GM04503 (cell line): ENCODE data around the gene PRPF31.
A peak's percentile ranks its signal among the peaks of the same experiment; 100 is the strongest.
"Not testable (repeated sequence)": the region's sequence is repeated elsewhere in the genome, so short reads cannot be mapped to it uniquely, and the experiment has no call there.

Experiments
- DNase-seq: peaks from one replicate; pipeline ENCODE4 v3.0.0-alpha.2; 2012; ENCODE audit warnings: low read depth

PRPF31 gene

GRCh38 chr19:54115109-54116063 is at the start of gene PRPF31, which contains the start of gene TFPT:
TSS of gene PRPF31 (plus strand) at chr19:54115754. CDS start at chr19:54118279, 2,525 bp downstream.
TSS of gene TFPT (minus strand) at chr19:54115657. CDS start at chr19:54115269, 388 bp downstream.
- peak; percentile 91 for DNase-seq

GRCh38 chr19:54069470-54069869 is 46.1 kb upstream of the PRPF31 start:
- DNase-seq: no peak

GRCh38 chr19:54073829-54074228 is 41.7 kb upstream of the PRPF31 start:
- no peak for DNase-seq

- no peak for DNase-seq
Measured at GRCh38 chr19:54074851-54075250, 40.7 kb upstream of the PRPF31 start.

- no peak for DNase-seq
Measured at GRCh38 chr19:54077334-54077733, 38.2 kb upstream of the PRPF31 start.

- no peak for DNase-seq
Measured at GRCh38 chr19:54081032-54081431, 34.5 kb upstream of the PRPF31 start, which contains the start of gene TARM1. TSS of gene TARM1 (minus strand) at chr19:54081365. CDS start at chr19:54081340, 25 bp downstream.

GRCh38 chr19:54084410-54084809 is 31.1 kb upstream of the PRPF31 start:
- no peak for DNase-seq

GRCh38 chr19:54094426-54095000 is 21.0 kb upstream of the PRPF31 start:
- no peak for DNase-seq

GRCh38 chr19:54095136-54095858 is 20.3 kb upstream of the PRPF31 start:
- DNase-seq: no peak

GRCh38 chr19:54095859-54096616 is 19.5 kb upstream of the PRPF31 start:
- DNase-seq: peak; percentile 4

GRCh38 chr19:54096617-54097106 is 18.9 kb upstream of the PRPF31 start:
- peak; percentile 31 for DNase-seq

GRCh38 chr19:54099190-54099902 is 16.2 kb upstream of the PRPF31 start:
- DNase-seq: no peak

GRCh38 chr19:54099903-54100255 is 15.7 kb upstream of the PRPF31 start:
- not testable (repeated sequence) for DNase-seq

- no peak for DNase-seq
Measured at GRCh38 chr19:54100561-54100960, 15.0 kb upstream of the PRPF31 start, which contains the start of gene OSCAR. TSS of gene OSCAR (minus strand) at chr19:54100803. CDS start at chr19:54100792, 11 bp downstream.

GRCh38 chr19:54102421-54103169 is 13.0 kb upstream of the PRPF31 start, which contains the start of gene NDUFA3:
TSS of gene NDUFA3 (plus strand) at chr19:54102855. CDS start at chr19:54102879, 24 bp downstream.
- peak; percentile 86 for DNase-seq

- no peak for DNase-seq
Measured at GRCh38 chr19:54104998-54105715, 10.4 kb upstream of the PRPF31 start.

- no peak for DNase-seq
Measured at GRCh38 chr19:54105796-54106195, 9.8 kb upstream of the PRPF31 start.

- DNase-seq: no peak
Measured at GRCh38 chr19:54106716-54107115, 8.8 kb upstream of the PRPF31 start.

- no peak for DNase-seq
Measured at GRCh38 chr19:54107876-54108490, 7.6 kb upstream of the PRPF31 start.
